Suprapubic skin (tissue), 4 donors: Measurements from ENCODE around the gene IFI6. TPM values are rescaled to one million over a fixed set of nuclear protein-coding genes. Genes with fewer than 3 reads are reported as not detected.
A peak's percentile ranks its signal among the peaks of the same experiment; 100 is the strongest.

Experiments
- DNase-seq, 2 donors: peaks; one replicate each; pipeline ENCODE4 v3.0.0-alpha.2; 2019; ENCODE audit warnings: low spot score in 2 of 2
- H3K27ac ChIP-seq: fragments of 200-600 bp; sonication (generic); one replicate; pipeline ENCODE4 v1.5.1; 2019
- H3K27me3 ChIP-seq: fragments of 200-600 bp; sonication (generic); one replicate; pipeline ENCODE4 v1.5.1; 2019
- H3K36me3 ChIP-seq: fragments of 200-600 bp; sonication (generic); one replicate; pipeline ENCODE4 v1.5.1; 2019
- H3K4me1 ChIP-seq: fragments of 200-600 bp; sonication (generic); one replicate; pipeline ENCODE4 v1.5.1; 2019
- H3K4me3 ChIP-seq: fragments of 200-600 bp; sonication (generic); one replicate; pipeline ENCODE4 v1.5.1; 2019; ENCODE audit warnings: mild to moderate bottlenecking
- H3K9me3 ChIP-seq: fragments of 200-600 bp; sonication (generic); one replicate; pipeline ENCODE4 v1.5.1; 2019
- EP300 ChIP-seq: sonication (generic); formaldehyde crosslinking; IDR thresholded peaks from one replicate; pipeline ENCODE4 v1.6.1; 2017; ENCODE audit warnings: antibody characterized with exemption
- POLR2A ChIP-seq, 2 donors: fragments of 450-650 bp; IDR thresholded peaks; one replicate each; pipeline ENCODE4 v1.6.1; 2017; ENCODE audit warnings: antibody characterized with exemption in 2 of 2, mild to moderate bottlenecking in 2 of 2, moderate library complexity in 2 of 2
- POLR2AphosphoS5 ChIP-seq, 3 donors: sonication (generic); formaldehyde crosslinking; IDR thresholded peaks; one replicate each; pipeline ENCODE4 v1.6.1; 2017; ENCODE audit warnings: antibody characterized with exemption in 3 of 3
- WGBS: methylation state at CpG from one replicate; pipeline ENCODE4 v1.1.5; 2018; 5-methylcytosine and 5-hydroxymethylcytosine counted together
- total RNA-seq, 4 donors: library from RNA; depleted of rRNA; stranded (reverse); fragments of >200 nt; gene quantifications; one replicate each; pipeline ENCODE4 v1.1.0, GENCODE V29; 2016
- TF ChIP-seq, protein P1 (sequence below), 2 donors: fragments of 200-600 bp in 1 of 2; fragments of 450-650 bp in 1 of 2; sonication (generic) in 1 of 2; IDR thresholded peaks; one replicate each; pipeline ENCODE4 v1.5.1; 2016 to 2019; ENCODE audit warnings: antibody characterized with exemption in 2 of 2, mild to moderate bottlenecking in 1 of 2, moderate library complexity in 1 of 2

IFI6 gene
- total RNA-seq, 4 donors from 2014 or later: 6.3 to 31.4 (median 8.2) TPM

DNA sequence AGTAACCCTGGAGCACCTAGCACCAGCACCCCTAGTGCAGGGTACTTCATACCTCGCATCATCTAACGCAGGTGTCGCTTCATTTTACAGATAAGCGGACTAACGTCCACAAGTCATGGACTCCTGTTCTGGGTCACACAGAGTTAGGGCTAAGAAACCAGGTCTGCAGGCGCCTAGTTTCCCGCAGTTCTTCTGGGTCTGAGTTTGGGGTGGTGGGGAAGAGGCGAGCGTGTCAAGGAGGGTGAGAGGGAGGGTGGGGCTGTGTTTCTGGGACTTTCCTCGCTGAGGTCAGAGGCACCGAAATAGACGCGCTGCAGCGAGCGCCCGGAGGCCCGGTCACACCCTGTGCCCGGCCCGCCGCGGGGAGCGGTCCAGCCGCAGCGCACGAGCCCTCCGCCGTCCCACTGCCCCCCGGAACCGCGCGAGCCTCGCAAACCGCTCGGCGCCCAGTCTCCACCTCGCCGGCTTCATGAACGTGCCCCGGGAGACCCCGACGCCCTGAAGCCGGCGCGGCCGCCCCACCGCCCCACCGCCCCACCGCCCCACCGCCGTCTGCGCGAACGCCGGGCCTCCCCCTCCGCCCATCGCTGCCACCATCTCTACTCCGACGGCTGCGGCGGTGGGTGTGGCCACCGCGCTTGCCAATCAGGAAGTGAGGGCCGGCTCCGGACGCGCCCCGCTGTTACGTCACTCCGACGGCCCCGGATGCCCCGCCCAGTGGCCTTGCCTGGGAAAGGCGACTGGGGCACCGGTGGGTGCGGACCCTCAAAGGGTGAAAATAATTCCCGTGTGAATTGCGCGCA, 12.3 kb downstream of the IFI6 start:
- TF ChIP-seq POLR2AphosphoS5 (IDR thresholded peaks at IDR 0.05): peak; percentile 21 to 37 (median 29)
- no peak for TF ChIP-seq EP300
- TF ChIP-seq, protein P1, sequence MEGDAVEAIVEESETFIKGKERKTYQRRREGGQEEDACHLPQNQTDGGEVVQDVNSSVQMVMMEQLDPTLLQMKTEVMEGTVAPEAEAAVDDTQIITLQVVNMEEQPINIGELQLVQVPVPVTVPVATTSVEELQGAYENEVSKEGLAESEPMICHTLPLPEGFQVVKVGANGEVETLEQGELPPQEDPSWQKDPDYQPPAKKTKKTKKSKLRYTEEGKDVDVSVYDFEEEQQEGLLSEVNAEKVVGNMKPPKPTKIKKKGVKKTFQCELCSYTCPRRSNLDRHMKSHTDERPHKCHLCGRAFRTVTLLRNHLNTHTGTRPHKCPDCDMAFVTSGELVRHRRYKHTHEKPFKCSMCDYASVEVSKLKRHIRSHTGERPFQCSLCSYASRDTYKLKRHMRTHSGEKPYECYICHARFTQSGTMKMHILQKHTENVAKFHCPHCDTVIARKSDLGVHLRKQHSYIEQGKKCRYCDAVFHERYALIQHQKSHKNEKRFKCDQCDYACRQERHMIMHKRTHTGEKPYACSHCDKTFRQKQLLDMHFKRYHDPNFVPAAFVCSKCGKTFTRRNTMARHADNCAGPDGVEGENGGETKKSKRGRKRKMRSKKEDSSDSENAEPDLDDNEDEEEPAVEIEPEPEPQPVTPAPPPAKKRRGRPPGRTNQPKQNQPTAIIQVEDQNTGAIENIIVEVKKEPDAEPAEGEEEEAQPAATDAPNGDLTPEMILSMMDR (IDR thresholded peaks at IDR 0.05): no peak
- TF ChIP-seq POLR2A (IDR thresholded peaks at IDR 0.05): peak in 1 of 2 donors; percentile 21
- Histone ChIP-seq H3K4me1 (peaks cover 66% of the 10 kb centered on the region), H3K27ac (peak overlapping the region; percentile 98), H3K9me3 (no peaks in the 10 kb centered on the region), H3K36me3 (no peaks in the 10 kb centered on the region), H3K27me3 (no peaks in the 10 kb centered on the region), H3K4me3 (peak overlapping the region; percentile 71)
- peak; percentile 96 for DNase-seq
- WGBS: 5% methylated on average over 25 of the region's 78 CpGs

DNA sequence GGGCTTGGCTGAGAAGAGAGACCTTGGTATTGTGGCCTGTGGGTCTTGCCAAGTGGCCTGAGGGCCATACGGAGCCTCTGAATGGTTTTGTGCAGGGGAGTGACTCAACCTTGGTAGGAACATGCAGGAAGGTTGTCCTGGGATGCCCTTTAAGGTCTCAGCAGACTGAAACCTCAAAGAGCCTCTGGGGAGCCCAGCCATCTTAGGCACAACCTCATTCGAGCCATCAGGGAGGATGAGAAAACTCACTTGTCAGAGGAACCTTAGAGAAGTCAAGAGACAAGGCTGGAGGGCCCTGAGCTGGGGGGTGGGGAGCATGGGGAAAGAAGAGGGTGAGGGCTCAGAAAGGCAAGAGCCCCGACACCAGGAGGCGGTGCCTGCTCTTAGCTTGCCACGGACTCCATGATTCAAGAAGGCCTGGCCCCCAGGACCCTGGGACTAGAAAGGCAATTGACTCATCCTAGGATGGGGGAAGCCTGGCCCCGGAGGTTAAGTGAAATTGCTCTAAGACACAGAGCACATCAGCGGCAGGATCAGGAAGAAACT, 13.0 kb downstream of the IFI6 start:
- peak in 1 of 3 donors; percentile 29 for TF ChIP-seq POLR2AphosphoS5 (IDR thresholded peaks at IDR 0.05)
- TF ChIP-seq POLR2A (IDR thresholded peaks at IDR 0.05): no peak
- DNase-seq: no peak
- Histone ChIP-seq H3K27me3 (no peaks in the 10 kb centered on the region), H3K9me3 (no peaks in the 10 kb centered on the region), H3K36me3 (no peaks in the 10 kb centered on the region), H3K27ac (peak overlapping the region; percentile 98), H3K4me1 (peaks cover 67% of the 10 kb centered on the region), H3K4me3 (peak overlapping the region; percentile 71)
- WGBS: 20% methylated on average over 7 of the region's 7 CpGs

DNA sequence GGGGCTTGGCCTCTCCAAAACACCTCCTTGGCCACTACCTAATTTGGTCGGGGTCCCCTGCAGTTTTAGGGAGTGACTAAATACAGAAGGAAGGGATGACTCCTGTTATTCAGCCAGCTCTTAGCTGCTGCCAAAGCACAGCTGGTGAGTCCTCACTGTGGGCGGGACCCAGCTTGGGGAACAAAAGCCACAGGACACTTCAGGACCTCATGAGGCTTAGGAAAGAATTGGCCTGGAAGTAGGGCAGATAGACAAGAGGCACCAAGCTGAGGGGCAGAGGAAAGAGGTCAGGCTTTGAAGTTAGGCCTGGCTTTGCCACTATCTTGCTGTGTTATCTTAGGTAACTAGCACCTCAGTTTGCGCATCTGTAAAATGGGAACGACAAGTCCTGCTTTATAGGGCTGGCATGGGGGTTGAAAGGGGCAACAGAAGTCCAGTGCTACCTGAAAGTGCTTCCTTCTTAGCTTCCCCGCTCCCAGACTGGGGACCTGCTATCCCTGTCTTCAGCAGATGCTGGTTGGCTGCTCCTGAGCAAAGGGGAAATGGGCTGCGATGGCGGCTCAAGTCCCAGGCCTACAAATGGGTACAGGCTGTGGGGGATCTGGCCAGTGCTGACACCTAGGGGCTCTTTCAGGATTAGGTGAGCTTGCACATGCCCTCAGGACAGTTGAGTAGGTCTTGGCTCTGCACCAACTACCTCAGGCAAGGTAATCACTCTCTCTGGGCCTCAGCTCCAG, 15.7 kb downstream of the IFI6 start:
- peak in 1 of 2 donors; percentile 90 for DNase-seq
- TF ChIP-seq POLR2A (IDR thresholded peaks at IDR 0.05) (peak in 1 of 2 donors; percentile 8), POLR2AphosphoS5 (IDR thresholded peaks at IDR 0.05) (peak in 1 of 3 donors; percentile 65), EP300 (no peak)
- peaks cover 50% of the 10 kb centered on the region for H3K4me1 ChIP-seq
- peak overlapping the region; percentile 73 for H3K27ac ChIP-seq
- no peak overlapping the region for H3K4me3 ChIP-seq
- no peaks in the 10 kb centered on the region for H3K27me3 ChIP-seq
- 72% methylated on average over 7 of the region's 7 CpGs for WGBS
- no peaks in the 10 kb centered on the region for H3K9me3 ChIP-seq
- no peaks in the 10 kb centered on the region for H3K36me3 ChIP-seq

DNA sequence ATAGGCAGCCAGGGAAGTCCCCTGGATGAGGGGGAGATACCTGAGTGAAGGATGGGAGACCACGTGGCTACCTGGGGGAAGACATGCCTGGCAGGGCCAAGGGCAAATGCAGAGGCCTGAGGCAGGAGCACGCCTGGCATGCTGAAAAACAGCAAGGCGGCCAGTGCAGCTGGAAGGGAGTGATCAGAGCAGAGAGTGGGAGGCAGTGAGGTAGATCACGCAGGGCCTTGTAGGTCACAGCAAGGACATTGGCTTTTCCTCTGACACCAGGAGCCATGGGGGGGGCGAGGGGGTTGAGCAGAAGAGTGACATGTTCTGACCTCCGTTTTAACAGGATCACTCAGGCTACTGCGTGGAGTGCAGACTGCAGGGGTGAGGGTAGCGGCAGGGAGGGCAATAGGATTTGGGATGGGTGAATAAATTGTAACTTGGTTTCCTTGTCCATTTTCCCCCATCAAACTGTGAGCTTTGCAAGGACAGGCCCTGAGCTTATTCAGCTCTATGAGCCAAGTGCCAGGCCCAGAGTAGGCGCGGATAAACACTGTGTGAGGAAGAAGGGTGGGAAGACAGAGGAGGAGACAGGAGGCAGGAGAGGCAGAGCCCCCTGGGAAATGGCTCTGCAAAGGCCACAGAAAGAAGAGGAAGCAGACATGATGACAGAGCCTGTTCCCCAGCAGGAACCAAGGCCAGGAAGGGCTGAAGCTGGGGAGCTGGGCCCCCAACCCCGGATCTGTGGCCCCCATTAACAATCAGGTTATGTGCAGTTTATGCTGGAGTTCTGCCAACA, 16.6 kb downstream of the IFI6 start:
- TF ChIP-seq, protein P1 (IDR thresholded peaks at IDR 0.05): no peak
- TF ChIP-seq POLR2AphosphoS5 (IDR thresholded peaks at IDR 0.05): no peak
- TF ChIP-seq EP300: no peak
- no peak for TF ChIP-seq POLR2A (IDR thresholded peaks at IDR 0.05)
- Histone ChIP-seq H3K9me3 (no peaks in the 10 kb centered on the region), H3K27me3 (no peaks in the 10 kb centered on the region), H3K27ac (peak overlapping the region; percentile 73), H3K4me1 (peaks cover 53% of the 10 kb centered on the region), H3K4me3 (no peak overlapping the region), H3K36me3 (no peaks in the 10 kb centered on the region)
- WGBS: 44% methylated on average over 11 of the region's 11 CpGs
- no peak for DNase-seq

DNA sequence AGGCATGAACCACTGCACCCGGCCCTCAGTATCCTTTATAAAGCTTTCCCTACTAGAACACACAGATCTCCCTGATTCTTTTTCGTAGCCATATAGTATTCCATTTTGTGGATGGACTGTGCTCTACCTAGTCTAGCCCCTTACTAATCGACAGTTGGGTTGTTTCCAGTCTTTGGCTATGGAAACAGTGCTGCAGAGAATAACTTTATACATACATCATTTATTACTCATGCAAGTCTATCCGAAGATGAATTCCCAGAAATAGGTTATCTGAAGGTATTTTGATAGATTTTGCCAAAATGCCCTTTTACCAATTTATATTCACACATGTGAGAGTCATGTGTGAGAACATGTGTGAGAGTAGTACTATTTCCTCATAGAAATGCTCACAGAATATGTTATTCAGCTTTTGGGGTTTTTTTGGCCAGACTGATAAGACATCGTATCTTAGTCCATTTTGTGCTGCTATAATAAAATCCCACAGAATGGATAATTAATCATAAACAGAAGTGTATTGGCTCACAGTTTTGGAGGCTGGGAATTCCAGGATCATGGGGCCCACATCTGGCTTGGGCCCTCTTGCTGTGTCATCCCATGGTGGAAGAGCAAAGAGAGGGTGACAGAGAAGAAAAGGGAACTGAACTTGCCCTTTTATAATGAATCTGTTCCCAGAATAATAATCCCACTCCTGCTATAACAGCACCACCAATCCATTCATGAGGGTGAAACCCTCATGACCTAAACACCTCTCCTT, 19.7 kb downstream of the IFI6 start:
- DNase-seq: no peak
- TF ChIP-seq EP300: no peak
- no peak for TF ChIP-seq POLR2A (IDR thresholded peaks at IDR 0.05)
- TF ChIP-seq POLR2AphosphoS5 (IDR thresholded peaks at IDR 0.05): no peak
- TF ChIP-seq, protein P1 (IDR thresholded peaks at IDR 0.05): no peak
- 80% methylated on average over 5 of the region's 5 CpGs for WGBS
- H3K27ac ChIP-seq: peak overlapping the region; percentile 47
- no peaks in the 10 kb centered on the region for H3K9me3 ChIP-seq
- H3K27me3 ChIP-seq: no peaks in the 10 kb centered on the region
- H3K4me1 ChIP-seq: peaks cover 45% of the 10 kb centered on the region
- no peak overlapping the region for H3K4me3 ChIP-seq
- no peaks in the 10 kb centered on the region for H3K36me3 ChIP-seq
